Small intestine (tissue), 7 donors: ENCODE data around the gene DLG2. TPM values are rescaled to one million over a fixed set of nuclear protein-coding genes. Genes with fewer than 3 reads are reported as not detected.

ENCODE experiments used
- DNase-seq, 2 donors: peaks; one replicate each; pipeline versions ENCODE4 v3.0.0 to v3.0.0-alpha.2; 2013
- FAIRE-seq: peaks from 2 replicates; lab custom pipeline; 2012; peaks lifted over from hg19 to GRCh38; lab: Jason Lieb, UNC
- H3K27ac ChIP-seq, 3 donors: one replicate each; pipeline ENCODE4 v1.5.1; 2013; ENCODE audit warnings: low read length in 2 of 3, mild to moderate bottlenecking in 2 of 3, control low read depth in 1 of 3, inconsistent platforms in 1 of 3, low read depth in 1 of 3, moderate library complexity in 1 of 3
- H3K27me3 ChIP-seq, 3 donors: one replicate each; pipeline ENCODE4 v1.6.1; 2013; ENCODE audit warnings: low read length in 3 of 3, inconsistent platforms in 1 of 3; ENCODE audit not compliant: control insufficient read depth in 3 of 3, insufficient read depth in 3 of 3
- H3K36me3 ChIP-seq, 3 donors: one replicate each; pipeline ENCODE4 v1.6.1; 2013; ENCODE audit warnings: low read length in 3 of 3, inconsistent platforms in 1 of 3, low read depth in 1 of 3, mild to moderate bottlenecking in 1 of 3, moderate library complexity in 1 of 3; ENCODE audit not compliant: control insufficient read depth in 3 of 3, insufficient read depth in 2 of 3
- H3K4me1 ChIP-seq, 3 donors: one replicate each; pipeline ENCODE4 v1.6.1; 2013; ENCODE audit warnings: low read length in 2 of 3, inconsistent platforms in 1 of 3, low read depth in 1 of 3, mild to moderate bottlenecking in 1 of 3, moderate library complexity in 1 of 3; ENCODE audit not compliant: control insufficient read depth in 3 of 3, insufficient read depth in 2 of 3
- H3K4me3 ChIP-seq, 3 donors: one replicate each; pipeline ENCODE4 v1.5.1; 2013; ENCODE audit warnings: low read length in 3 of 3, control low read depth in 1 of 3, inconsistent platforms in 1 of 3, low read depth in 1 of 3, mild to moderate bottlenecking in 1 of 3, moderate library complexity in 1 of 3
- H3K9me3 ChIP-seq, 2 donors: one replicate each; pipeline ENCODE4 v1.6.1; 2013; ENCODE audit warnings: low read depth in 1 of 2, low read length in 1 of 2; ENCODE audit not compliant: control insufficient read depth in 2 of 2, insufficient read depth in 1 of 2
- WGBS, 3 donors: extraction: QIAGEN DNeasy Blood & Tissue Kit; methylation state at CpG; one replicate each; pipeline ENCODE4 v1.1.7; 2013; 5-methylcytosine and 5-hydroxymethylcytosine counted together
- polyA plus RNA-seq, 4 donors: library from polyadenylated mRNA; stranded (reverse) in 3 of 4; unstranded in 1 of 4; fragments of 200-250 nt in 3 of 4; fragments of 120-200 nt in 1 of 4; gene quantifications; one replicate each; pipeline versions ENCODE4 v1.2.1 to v1.2.3, GENCODE V29; 2013
- donor health status: healthy with polysubstance abuse.
- donor health status: control.
- donor health status: control.
- donor health status: Bipolar disorder and iron deficiency.
- donor health status: healthy.

Gene DLG2
- polyA plus RNA-seq, 4 donors, result 0.22 to 1.6 (median 1.1) TPM

DNA sequence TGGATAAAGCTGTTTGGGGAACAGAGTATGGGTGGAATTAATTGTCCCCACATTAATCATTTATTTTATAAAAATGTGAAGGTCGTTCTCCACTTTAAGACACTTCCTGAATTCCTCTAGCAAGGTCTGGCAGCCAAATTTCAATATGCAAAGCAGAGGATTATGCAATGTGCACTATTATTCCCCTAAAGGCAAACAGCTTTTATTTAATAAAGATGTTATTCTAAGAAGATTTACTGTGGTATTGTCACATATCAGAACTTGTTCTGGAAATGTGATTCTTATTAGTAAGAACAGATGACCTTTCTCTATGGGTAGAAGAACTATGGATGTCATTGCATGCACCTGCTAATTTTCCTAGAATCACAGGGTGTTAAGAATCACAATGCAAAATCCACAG lies 1212.2 kb downstream of the DLG2 start:
- WGBS, 3 donors, result 28 to 38% (median 29%) methylated on average over 1 of the region's 1 CpG
- Histone ChIP-seq H3K27me3 (no peaks in the 10 kb centered on the region), H3K4me3 (no peak overlapping the region), H3K4me1 (no peaks in the 10 kb centered on the region), H3K9me3 (no peaks in the 10 kb centered on the region), H3K36me3 (no peaks in the 10 kb centered on the region), H3K27ac (no peak overlapping the region)
- FAIRE-seq (no peak), DNase-seq (no peak)

DNA sequence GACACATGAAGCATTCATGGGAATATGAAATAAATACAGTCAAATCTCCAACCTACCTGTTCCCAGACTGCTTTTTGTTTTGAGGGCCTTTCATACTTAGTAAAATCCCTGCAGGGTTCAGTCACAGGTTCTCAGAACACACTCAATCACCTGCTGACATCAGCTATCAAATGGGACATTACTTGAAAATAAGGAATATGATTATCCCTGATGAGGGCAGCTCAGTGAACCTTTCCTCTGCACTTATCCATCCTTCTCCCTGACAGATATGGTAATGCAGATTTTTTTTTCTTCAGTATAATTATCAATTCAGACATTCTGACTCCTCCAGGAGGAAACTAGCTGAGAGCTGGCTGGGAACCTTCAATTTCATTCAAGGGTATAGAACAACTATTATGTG lies 1213.6 kb downstream of the DLG2 start:
- DNase-seq (no peak), FAIRE-seq (no peak)
- H3K4me1 ChIP-seq, result no peaks in the 10 kb centered on the region
- H3K27ac ChIP-seq, result no peak overlapping the region
- no peak overlapping the region for H3K4me3 ChIP-seq
- H3K27me3 ChIP-seq, result no peaks in the 10 kb centered on the region
- H3K9me3 ChIP-seq, result no peaks in the 10 kb centered on the region
- H3K36me3 ChIP-seq, result no peaks in the 10 kb centered on the region

DNA sequence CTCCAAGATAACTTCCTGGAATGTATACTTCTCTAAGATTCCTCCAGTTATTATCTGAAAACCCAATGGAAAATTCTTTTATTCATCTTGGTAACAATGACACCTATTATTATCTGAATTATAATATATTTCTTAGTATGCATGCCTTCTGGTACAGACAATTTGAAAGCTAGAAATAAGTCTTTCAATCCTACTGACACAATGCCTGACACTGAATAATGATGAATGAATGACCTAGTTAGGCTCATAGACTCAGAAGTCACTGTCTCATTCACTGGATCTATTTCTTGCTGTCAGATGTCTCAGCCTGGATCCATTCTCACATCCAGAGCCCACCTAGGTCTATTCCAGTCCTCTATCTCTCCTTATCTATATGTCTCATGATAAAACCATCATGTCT lies 1214.3 kb downstream of the DLG2 start:
- Histone ChIP-seq H3K27ac (no peak overlapping the region), H3K4me1 (no peaks in the 10 kb centered on the region), H3K36me3 (no peaks in the 10 kb centered on the region), H3K4me3 (no peak overlapping the region), H3K9me3 (no peaks in the 10 kb centered on the region), H3K27me3 (no peaks in the 10 kb centered on the region)
- DNase-seq (no peak), FAIRE-seq (no peak)

DNA sequence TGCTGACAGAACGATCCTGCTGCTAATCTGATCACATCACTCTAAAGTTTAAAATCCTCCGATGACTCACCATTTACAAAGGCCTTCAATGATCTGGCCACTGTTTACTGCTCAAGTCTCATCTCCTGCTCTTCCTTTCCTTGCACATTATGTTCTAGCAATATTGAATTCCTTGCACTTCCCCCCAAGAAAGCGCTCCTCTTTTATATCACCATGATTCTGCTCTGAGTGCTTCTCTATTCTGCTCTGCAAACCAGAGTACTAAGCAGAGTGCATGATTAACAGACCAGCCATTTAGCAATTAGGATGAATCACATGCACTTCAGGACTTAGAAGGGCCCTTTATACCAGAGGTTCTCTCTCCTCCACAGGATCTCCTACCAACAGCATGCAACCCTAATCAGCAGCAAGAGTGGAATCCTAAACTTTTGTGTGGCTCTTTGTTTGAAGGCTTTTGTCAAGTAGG lies 1218.2 kb downstream of the DLG2 start:
- H3K4me3 ChIP-seq, result no peak overlapping the region
- no peaks in the 10 kb centered on the region for H3K9me3 ChIP-seq
- DNase-seq (no peak), FAIRE-seq (no peak)
- H3K4me1 ChIP-seq, result no peaks in the 10 kb centered on the region
- H3K27me3 ChIP-seq, result no peaks in the 10 kb centered on the region
- no peaks in the 10 kb centered on the region for H3K36me3 ChIP-seq
- WGBS, 3 donors, result 63 to 80% (median 79%) methylated on average over 3 of the region's 3 CpGs
- no peak overlapping the region for H3K27ac ChIP-seq

DNA sequence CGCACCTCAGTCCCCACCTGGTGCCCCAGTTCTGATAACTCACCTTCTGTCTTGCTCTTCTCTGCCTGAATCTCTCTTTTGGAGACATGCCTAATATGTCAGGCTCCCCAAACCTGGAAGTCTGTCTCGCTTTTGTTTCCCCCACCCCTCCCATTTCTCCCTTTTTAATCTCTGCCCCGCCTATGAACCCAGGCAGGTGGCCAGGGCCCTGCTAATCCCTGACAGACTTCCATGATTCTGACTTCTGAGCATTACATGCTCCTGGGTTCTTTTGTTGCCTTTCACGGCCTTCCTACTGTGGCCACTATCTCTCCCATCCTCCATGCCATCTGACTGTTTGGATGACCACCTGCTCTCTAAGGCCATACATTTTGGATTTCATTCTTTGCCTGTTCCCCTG lies 1220.1 kb downstream of the DLG2 start:
- no peaks in the 10 kb centered on the region for H3K27me3 ChIP-seq
- no peaks in the 10 kb centered on the region for H3K9me3 ChIP-seq
- FAIRE-seq (no peak), DNase-seq (no peak)
- no peaks in the 10 kb centered on the region for H3K36me3 ChIP-seq
- H3K4me1 ChIP-seq, result no peaks in the 10 kb centered on the region
- WGBS, 3 donors, result 40 to 77% (median 51%) methylated on average over 4 of the region's 4 CpGs
- no peak overlapping the region for H3K4me3 ChIP-seq
- H3K27ac ChIP-seq, result no peak overlapping the region

DNA sequence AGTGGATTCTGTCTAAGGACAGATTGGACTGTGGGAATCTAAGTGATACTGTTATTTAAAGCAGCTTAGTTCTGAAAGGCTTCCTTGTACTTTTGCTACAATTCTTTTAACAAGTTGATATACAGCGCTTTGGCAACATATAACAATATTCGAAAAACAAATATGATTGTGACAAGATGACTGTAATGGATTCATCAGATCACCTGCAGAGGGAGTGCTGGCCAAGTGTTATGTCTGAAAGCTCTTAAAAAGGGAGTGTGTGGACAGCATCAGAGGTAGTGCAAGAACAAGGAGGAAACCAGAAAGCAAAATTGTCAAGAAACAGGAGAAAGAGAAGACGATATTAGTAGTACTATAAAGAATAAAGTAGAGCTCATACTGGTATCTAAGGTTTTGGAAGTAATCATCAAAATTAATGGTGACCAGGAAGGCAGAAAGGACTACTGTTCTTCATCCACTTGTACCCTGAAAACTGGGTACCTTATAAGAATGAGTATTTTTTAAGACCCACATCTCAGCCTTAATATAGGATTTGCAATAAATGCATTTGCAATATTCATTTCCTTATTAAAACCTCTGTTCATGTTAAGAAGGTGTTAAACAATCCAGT lies 1229.0 kb downstream of the DLG2 start:
- H3K27ac ChIP-seq, result no peak overlapping the region
- no peaks in the 10 kb centered on the region for H3K4me1 ChIP-seq
- no peaks in the 10 kb centered on the region for H3K27me3 ChIP-seq
- no peaks in the 10 kb centered on the region for H3K9me3 ChIP-seq
- no peak overlapping the region for H3K4me3 ChIP-seq
- 61 to 76% (median 75%) methylated on average over 3 of the region's 3 CpGs for WGBS, 3 donors
- DNase-seq (peak in 1 of 2 donors; percentile 1), FAIRE-seq (no peak)
- H3K36me3 ChIP-seq, result no peaks in the 10 kb centered on the region

DNA sequence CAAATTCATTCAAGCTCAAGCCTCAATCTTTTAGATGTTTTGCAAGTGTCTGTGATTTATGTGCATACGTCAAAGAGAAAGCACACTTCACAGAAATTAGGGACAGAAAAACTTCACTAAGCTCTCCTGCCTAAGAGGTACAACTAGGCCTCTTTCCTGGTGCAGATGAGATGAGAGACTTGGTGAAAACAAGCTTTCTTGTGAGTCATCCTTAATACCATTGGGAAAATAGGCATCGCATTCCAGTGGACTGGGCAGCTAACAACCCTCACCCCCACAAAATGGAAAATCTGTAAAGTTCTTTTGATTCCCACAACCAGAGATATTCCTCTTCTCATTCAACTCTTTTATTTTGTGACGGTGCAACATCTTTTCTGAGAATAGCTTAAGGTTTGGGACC lies 1230.6 kb downstream of the DLG2 start:
- Histone ChIP-seq H3K36me3 (no peaks in the 10 kb centered on the region), H3K9me3 (no peaks in the 10 kb centered on the region), H3K4me3 (no peak overlapping the region), H3K27me3 (no peaks in the 10 kb centered on the region), H3K4me1 (no peaks in the 10 kb centered on the region), H3K27ac (no peak overlapping the region)
- FAIRE-seq (no peak), DNase-seq (no peak)
- whole genome bisulfite sequencing, 3 donors, result 87 to 94% (median 88%) methylated on average over 3 of the region's 3 CpGs

DNA sequence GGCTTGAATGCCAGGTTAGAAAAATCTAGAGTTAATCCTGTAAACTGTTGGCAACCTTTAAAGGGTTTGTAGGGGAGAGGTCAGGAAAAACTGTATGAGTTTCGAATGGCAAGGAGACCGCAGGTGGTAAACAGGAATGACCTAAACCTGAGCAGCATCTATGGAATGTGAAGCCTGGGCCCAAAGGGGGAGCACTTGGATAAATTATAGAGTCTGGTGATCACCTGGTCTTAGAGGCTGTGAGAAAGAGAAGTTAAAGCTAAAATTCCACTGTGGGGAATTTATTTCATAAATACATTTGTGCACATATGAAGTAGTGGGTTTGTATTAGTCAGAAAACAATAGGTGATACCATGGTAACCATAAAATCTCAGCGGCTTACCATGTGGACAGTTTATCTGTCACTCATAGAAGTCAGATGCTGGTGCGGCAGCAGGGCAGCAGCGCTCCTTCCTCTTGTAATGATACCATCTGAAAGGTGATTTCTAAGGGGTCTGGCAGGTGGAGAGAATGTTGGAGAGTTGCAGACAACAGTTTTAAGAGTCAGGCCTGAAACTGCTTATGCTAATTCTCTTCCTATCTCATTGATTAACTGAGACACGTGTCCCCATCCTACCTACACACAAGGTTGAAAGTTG lies 1236.6 kb downstream of the DLG2 start:
- FAIRE-seq, result no peak
- 58 to 75% (median 73%) methylated on average over 6 of the region's 6 CpGs for WGBS, 3 donors

DNA sequence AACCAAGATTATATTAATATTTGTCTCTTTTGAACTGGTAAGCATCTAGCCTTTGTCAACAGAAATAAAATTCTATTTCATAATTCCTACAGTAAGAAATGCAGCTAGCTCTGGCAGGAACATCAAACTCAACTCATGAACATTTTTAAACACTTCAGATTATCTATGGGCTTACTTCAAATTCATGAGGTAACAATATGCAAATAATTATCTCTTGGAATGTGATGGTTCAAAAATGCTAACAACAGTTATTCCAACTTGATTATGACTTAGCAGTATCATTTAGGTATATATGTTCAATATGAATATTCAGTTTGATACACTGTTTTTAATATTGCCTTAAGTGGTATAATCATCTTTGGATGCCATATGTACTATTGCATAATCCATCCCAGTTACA lies 1237.4 kb downstream of the DLG2 start:
- FAIRE-seq (no peak), DNase-seq (no peak)
- Histone ChIP-seq H3K27ac (no peak overlapping the region), H3K4me1 (no peaks in the 10 kb centered on the region), H3K27me3 (no peaks in the 10 kb centered on the region), H3K4me3 (no peak overlapping the region), H3K9me3 (no peaks in the 10 kb centered on the region), H3K36me3 (no peaks in the 10 kb centered on the region)

More for the DNA sequence above, 1236.6 kb downstream of the DLG2 start:
- Histone ChIP-seq H3K27me3 (no peaks in the 10 kb centered on the region), H3K27ac (no peak overlapping the region), H3K4me3 (no peak overlapping the region), H3K4me1 (no peaks in the 10 kb centered on the region), H3K36me3 (no peaks in the 10 kb centered on the region), H3K9me3 (no peaks in the 10 kb centered on the region)
- no peak for DNase-seq
